HG02763 (cell line): ENCODE data around the gene ERBB2.

Experiments used
- ATAC-seq: cut with Tn5 transposase; IDR thresholded peaks from one replicate; pipeline ENCODE4 v1.9.1; 2021; ENCODE audit warnings: mild to moderate bottlenecking, moderate library complexity; ENCODE audit not compliant: unreplicated experiment

Gene ERBB2

GRCh38 chr17:39665642-39666224 lies 34.1 kb upstream of the ERBB2 start:
- no peak for ATAC-seq

- ATAC-seq, result no peak
These were observed 33.6 kb upstream of the ERBB2 start for GRCh38 chr17:39666231-39666600.

GRCh38 chr17:39666601-39667261 lies 33.1 kb upstream of the ERBB2 start:
- ATAC-seq, result no peak

- no peak for ATAC-seq
These were observed 32.5 kb upstream of the ERBB2 start for GRCh38 chr17:39667262-39667944.

GRCh38 chr17:39667945-39668924 lies 31.6 kb upstream of the ERBB2 start, which contains the start of gene PNMT:
PNMT (plus strand) TSS chr17:39668453; CDS start chr17:39668476, 23 bp downstream.
- ATAC-seq, result no peak

GRCh38 chr17:39669897-39670735 lies 29.7 kb upstream of the ERBB2 start:
- no peak for ATAC-seq

GRCh38 chr17:39670746-39671145 lies 29.1 kb upstream of the ERBB2 start:
- no peak for ATAC-seq

GRCh38 chr17:39671651-39672521 lies 28.0 kb upstream of the ERBB2 start:
- ATAC-seq, result no peak

- ATAC-seq, result no peak
These were observed 27.1 kb upstream of the ERBB2 start for GRCh38 chr17:39672522-39673334.

GRCh38 chr17:39673335-39674081 lies 26.4 kb upstream of the ERBB2 start:
- ATAC-seq, result no peak

- ATAC-seq, result no peak
These were observed 25.7 kb upstream of the ERBB2 start for GRCh38 chr17:39674179-39674578.

GRCh38 chr17:39674702-39675389 lies 25.0 kb upstream of the ERBB2 start:
- no peak for ATAC-seq

- no peak for ATAC-seq
These were observed 24.3 kb upstream of the ERBB2 start for GRCh38 chr17:39675390-39676082.

- no peak for ATAC-seq
These were observed 23.6 kb upstream of the ERBB2 start for GRCh38 chr17:39676198-39676819.

GRCh38 chr17:39677072-39677471 lies 22.8 kb upstream of the ERBB2 start:
- ATAC-seq, result no peak
